Dermis microvascular lymphatic vessel endothelial cell (primary cell): ENCODE data around the gene KIF16B. TPM values are rescaled to one million over a fixed set of nuclear protein-coding genes. Genes with fewer than 3 reads are reported as not detected.
"Not testable (repeated sequence)": the region's sequence is repeated elsewhere in the genome, so short reads cannot be mapped to it uniquely, and the experiment has no call there.

Experiments used
- DNase-seq, 2 donors: peaks; one replicate each; pipeline versions ENCODE4 v3.0.0 to v3.0.0-alpha.2; 2010; ENCODE audit warnings: low read depth in 2 of 2
- total RNA-seq: library from RNA; depleted of rRNA; stranded (reverse); fragments of >200 nt; gene quantifications from 2 replicates; pipeline ENCODE4 v1.2.1, GENCODE V29; 2014

KIF16B gene
- total RNA-seq, 1 donor from 2014 or later = 8.1 TPM

DNA sequence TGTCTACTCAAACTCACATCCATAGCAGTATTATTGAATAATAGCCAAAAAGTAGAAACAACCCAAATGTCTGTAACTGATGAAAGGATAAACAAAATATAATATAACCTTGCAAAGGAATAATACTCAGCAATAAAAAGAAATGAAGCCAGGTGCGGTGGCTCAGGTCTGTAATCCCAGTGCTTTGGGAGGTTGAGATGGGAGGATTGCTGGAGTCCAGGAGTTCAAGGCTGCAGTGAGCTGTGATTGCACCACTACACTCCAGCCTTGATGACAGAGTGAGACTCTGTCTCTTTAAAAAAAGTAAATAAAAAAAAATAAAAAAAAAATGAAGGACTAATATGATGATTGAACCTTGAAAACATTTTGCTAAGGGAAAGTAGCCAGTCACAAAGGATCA lies 22.1 kb upstream of the KIF16B start:
- no peak for DNase-seq

DNA sequence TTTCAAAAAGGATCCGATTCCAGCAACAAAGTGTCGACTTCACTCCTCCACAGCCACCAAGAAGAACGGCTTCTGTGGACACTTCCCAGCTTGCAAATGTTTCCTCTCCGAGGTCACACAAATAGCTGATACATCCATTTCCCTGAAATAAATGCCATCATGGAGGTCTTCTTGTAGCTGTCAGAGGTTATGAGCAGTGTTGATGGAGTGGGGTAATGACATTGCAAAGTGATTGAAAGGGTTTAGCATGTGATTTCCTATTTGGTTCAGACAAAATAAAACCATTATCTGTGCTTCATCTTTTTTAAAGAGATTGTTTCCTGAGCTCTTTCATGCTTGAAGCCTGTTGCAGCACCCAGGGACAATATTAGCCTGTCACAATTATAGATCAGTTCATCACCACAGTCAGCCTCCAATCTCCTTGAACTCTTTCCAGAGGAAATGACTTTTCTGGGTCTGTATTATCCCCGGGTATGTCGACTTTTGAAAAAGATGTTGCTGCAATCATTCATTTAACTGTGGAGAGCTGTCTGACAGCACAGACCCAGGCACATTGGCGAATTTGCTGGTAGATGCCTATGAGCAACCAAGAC lies 16.9 kb upstream of the KIF16B start:
- DNase-seq = no peak

DNA sequence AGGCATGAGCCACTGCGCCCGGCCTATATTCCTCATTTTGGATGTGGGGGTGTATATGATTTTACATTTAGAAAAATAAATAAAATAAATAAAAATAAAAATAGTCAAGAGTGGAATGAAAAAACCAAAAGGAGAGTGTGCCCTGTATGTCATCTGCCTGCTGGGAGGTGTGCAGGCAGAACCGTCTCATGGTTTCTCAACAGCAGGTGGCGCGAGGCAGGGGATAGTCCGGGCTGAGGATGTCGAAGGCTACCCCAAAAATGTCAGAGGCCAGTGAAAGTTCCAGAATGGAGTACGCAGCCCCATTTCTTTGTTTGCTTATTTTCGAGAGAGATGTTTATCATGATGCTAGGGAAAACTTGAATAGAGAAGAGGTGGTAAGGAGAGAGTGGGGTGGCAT lies 16.4 kb upstream of the KIF16B start:
- no peak for DNase-seq

DNA sequence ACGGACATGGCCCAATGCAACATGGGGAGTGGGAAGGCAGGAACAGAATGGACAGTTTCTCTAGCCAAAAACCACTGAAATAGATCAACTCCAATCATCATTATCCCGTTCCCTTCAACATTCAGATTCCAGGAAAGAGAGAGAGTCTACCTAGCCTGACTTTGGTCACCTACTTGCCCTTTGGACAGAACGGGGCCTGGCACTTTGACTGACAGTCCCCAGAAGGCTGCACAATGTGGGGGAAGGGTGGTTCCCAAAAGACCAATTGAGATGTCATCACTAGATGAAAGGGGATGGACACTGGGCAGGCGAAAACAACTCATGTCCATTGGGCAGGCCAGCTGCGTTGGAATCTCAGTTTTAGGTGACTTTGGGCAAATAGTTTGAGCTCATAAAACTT lies 15.0 kb upstream of the KIF16B start:
- no peak for DNase-seq

DNA sequence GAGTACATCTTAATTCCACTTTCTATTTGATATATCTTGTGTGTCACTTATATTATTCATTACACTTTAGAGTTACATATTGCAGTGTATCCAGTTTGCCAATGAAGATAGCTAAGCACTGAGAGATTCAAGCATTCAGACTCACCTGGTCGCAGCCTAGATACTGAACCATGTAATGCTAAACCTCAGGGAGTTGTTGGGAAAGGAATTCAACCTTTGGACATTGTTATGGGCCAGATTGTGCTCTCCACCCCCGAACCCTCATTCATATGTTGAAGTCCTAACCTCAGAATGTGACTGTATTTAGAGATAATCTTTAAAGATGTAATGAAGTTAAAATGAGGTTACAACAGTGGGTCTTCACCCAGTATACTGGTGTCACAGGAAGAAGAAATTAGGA lies 13.8 kb upstream of the KIF16B start:
- no peak for DNase-seq

DNA sequence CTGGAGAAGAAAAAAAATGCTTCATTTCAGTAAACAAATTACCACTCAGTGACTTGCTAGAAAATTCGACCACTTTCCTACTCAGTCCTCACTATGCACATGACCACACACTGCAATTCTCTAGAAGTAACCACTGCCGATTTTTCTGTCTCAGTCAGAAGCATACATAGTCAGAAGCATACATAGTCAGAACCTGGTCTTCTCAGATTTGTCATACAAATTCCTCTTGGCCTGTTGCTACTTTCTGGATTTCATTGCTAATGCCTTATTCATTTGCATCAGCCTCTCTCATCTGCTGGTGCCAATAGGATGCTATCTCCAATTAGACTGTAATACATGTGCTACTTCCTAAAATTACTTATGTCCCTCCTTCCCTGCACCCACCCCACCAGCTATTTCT lies 10.2 kb upstream of the KIF16B start:
- no peak for DNase-seq

DNA sequence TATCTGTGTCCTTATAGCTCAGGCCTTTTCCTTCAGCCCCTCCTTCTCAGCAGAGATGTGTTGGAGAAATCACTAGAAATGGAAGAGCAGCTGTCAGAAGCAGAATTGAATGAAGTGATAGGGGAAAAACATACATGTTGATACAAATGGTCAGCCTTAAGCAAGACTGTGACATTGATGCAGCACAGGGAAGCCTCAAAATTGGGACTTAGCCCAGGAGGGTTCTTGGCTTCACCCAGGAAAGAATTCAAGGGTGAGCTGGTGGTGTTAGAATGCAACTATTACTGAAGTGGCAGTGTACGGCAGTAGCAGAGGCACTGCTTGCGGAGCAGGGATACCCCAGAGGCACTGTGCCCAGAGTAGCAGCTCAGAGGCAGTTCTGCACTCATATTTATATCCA lies 8.0 kb upstream of the KIF16B start:
- no peak for DNase-seq

DNA sequence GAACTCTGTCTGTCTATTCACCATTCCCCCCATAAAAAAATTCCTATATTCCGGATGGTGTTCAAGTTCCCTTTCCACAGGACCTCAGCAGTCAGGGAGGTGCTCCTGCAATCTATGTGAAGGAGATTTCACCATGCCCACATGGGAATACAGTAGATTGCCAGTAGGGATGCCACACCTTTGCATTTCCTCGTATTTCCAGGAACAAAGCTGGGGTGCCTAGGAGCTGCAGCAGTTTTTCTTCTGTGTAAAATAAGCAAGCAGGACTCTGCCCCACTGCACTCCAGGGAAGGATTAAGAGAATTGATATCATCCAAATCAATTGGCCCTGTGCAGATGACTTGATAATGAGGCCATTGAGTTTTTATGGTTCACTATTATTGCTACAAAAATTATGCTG lies 7.4 kb upstream of the KIF16B start:
- DNase-seq = no peak

DNA sequence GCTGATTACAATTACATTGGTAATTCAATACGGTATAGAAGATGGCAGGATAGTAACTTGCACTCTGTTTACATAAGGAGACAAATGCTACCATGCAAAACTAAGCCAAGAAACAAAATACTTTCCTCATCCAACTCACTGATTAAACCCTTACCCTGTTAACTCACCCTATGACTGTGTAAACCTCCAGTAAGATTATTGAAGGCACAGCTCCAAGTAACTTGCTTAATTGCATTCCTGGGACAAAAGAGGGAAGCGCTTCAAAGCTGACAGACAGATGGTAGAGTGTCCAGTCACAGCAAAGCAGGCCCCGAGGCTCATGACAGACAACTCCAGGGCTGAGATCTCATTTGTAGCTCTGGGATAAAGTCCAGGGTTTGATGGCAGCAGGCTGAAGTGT lies 6.9 kb upstream of the KIF16B start:
- no peak for DNase-seq

DNA sequence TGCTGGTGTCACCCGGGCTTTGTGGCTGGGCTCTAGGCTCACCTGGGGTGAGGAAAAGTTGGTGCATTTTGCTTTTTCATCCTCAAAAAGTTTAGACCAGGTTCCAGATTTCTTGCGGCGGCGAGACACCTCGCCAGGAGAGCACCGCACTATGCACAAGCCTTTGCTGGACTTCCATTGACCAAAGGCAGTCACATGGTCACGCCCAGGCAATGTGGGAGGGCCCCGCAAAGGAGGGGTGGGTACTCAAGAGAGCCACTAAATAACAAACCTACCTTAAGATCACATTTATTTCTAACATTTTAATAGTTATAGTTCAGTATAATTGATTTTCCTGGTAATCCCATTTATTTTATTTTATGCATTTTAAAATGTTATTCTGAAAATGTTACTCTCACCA lies 3.0 kb upstream of the KIF16B start:
- DNase-seq = no peak

DNA sequence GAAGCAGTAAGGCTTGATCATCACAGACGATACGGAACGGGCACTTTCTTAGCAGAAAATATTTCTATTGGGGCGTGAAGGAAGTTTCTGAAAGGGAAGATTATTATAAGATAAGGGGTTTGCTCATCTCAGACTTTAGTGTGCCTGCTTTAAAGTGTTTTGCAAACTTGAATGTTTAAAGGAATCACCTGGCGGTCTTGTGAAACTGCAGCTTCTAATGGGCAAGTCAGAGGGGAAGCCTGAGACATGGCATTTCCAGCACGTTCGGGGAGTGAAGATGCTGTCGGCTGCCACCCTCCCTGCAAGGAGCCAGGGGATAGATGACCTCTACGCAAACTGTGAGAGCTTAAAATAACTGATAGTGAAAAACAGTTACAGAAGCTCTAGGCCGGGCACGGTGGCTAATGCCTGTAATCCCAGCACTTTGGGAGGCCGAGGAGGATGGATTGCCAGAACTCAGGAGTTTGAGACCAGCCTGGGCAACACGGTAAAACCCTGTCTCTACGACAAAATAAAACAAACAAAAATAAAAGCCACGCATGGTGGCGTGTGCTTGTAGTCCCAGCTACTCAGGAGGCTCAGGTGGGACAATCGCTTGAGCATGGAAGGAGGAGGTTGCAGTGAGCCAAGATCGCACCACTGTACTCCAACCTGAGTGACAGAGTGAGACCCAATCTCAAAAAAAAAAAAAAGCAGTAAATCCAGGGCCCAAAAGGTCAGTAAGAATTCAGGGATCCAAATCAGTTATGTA lies 2.3 kb upstream of the KIF16B start:
- no peak for DNase-seq

DNA sequence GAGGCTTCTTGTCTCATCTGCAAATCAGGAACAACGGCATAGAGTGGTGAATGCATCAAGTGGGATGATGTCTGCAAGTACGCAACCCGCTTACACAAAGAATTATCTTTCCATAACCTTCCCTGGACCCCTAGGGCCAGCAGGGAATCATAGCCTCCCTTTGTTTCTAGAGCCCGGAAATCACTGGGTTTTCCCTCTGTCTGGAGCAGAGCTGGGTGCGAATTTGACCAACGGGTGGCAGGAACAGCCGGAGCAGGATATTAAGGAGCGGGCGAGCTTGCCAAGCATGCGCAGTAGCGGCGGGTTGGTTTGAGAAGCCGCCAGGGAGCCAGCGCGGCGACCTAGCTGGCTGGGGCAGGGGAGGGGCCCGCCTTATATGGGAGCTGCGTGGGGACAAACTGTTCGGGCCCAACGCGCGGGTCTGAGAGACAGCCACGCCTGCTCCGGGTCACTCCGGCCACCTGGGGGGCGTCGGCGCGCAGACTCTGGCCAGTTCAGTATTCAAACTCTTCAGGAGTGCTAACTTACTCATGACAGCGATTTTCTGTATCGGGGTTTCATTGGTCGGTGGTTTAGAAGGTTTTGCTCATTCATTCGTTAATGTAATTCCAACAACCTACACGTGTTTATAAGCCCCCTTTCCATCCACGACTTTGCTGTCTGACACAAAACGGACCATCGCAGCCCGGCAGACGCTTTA lies 1.6 kb upstream of the KIF16B start:
- peak; percentile 45 to 74 for DNase-seq

DNA sequence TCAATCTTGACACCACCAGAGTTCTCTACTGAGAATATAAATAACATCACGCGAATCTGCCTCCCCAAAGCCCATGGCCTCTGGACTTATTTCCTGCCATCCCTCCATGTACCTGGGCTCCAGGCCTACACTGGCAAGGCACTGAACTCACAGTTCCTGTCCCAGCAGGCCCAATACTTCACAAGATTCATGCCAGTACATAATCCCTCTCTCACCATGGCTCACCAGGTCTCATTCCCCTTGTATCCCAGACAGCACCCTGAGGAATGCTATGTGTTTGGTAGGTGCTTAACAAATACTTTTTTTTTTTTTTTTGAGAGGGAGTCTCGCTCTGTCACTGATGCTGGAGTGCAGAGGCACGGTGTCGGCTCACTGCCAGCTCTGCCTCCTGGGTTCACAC lies 1.9 kb downstream of the KIF16B start:
- no peak for DNase-seq

DNA sequence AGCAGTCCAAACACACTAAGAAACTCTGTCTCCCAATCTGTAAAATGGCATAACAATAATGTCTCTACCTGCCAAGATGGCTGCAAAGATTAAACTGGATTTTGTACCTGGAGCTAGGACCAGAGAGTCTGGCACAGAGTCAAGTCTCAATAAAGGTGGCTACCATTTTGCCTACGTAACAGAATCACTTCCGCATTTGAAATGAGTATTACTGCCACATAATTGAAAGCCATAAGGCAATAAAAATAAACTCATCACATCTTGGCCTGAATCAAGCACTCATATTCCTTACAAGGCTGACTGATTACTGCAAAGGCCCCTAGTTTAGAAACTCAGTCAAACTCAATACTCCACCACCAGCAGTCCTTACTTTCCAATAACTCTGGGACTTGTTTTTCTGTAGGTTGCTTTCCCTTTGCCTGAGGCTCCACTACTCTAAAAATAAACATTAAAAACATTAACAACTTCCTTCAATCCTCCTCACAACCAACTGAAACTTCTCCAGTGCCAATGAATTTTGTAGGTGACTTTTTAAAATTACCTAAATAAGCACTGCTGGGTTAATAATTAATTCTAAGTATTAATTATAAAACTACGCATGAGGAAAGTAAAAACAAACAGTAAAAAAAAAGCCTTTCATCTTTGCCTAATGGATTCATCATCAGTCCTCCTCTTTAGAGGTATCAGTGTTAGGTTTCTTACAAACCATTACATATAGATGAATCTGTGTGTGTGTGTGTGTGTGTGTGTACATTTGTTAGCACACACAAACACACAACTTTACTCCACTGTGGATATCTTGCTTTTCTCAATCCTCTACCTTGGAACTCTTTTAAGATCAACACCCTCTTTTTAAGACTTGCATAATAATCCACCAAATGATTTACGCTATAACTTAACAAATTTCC lies 3.7 kb downstream of the KIF16B start:
- no peak for DNase-seq

DNA sequence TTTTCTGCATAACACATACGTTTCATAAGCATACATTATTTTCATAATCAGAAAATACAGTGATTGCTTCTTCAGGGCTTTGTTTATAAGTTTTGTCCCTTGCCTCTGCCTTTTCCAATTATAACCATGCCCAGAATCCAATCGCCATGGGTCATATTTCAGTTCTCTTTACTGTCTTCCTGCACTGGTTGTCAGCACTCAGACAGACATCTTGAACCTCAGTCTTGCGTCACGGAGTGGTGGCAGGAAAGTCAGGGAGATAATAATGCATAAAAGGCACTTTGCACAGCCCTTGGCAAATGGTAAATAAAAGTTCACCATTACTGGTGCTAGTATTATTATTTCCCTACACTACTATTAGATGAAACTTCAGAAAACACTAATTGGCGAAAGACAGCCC lies 7.2 kb downstream of the KIF16B start:
- DNase-seq = no peak

DNA sequence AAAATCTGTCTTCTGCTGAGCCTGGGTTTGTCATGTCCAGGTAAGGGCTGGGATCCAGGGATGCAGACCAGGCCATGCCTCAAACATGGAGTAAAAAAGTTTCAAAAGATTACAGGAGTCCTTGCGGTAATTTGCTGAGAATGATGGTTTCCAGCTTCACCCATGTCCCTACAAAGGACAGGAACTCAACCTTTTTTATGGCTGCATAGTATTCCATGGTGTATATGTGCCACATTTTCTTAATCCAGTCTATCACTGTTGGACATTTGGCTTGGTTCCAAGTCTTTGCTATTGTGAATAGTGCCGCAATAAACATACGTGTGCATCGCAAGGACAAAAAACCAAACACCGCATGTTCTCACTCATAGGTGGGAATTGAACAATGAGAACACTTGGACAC lies 9.2 kb downstream of the KIF16B start:
- not testable (repeated sequence) for DNase-seq

DNA sequence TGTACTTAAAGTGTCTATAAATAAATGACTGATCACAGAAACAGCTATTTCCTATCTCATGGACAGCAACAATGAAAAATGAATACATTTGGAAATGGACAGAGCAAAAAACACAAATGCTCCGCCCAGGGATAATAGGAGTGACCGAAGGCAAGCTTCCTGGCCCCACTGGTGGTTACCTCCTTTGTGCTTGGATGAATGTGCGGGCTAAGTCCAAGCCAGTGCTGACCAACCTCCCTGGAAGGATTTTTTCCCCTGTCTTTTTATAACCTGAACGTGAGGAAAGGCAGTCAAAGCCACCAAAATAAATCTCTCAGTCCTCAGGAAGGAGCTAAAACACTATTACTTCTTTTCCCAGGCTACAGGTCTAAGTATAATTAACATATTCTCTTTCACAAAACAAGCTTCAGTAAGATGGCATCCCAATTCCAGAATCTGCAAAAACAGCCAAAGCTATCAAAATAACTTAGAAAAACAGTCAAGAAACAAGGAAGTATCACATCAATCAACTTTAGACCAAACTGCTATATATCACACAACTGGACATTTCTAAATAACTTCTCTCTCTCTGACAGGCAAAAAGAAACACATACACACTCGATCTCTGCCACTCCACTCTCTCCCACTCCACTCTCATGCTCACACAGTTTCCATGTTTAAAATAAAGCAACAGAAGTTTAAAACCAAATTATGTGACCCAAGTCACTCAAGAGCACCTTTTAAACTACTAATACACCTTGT lies 10.0 kb downstream of the KIF16B start:
- no peak for DNase-seq

DNA sequence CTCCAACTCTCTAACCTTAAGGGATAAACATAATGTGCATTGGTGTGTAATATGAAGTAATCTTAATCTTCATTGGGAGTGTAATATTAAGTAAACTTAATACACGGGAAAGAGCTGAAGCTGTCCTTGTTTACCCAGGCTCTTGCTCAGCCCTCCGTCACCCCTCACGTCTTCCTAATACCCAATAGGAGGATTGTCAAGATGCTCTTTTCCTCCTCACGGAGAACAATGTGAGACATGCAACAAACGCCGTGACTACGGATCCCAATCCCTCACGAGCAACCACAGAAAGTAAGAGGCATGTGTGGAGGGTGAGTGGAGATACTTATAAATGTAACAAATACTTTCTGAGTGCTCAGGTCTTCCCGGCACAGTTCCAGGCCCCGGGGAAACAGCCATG lies 11.0 kb downstream of the KIF16B start:
- DNase-seq = no peak

DNA sequence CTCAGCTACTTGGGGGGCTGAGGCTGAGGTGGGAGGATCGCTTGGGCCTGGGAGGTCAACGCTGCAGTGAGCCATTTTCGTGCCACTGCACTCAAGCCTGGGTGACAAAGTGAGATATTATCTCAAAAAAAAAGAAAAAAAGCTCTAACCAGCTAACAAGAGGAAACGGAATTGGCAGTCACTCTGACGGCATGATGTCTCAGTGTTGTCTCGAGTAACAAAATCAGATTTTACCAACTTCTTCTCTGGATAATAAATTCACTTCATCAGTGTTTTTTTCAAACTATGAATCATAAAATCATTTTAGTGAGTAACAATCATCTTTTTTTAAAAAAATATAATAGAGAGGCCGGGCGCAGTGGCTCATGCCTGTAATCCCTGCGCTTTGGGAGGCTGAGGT lies 12.6 kb downstream of the KIF16B start:
- DNase-seq = no peak

DNA sequence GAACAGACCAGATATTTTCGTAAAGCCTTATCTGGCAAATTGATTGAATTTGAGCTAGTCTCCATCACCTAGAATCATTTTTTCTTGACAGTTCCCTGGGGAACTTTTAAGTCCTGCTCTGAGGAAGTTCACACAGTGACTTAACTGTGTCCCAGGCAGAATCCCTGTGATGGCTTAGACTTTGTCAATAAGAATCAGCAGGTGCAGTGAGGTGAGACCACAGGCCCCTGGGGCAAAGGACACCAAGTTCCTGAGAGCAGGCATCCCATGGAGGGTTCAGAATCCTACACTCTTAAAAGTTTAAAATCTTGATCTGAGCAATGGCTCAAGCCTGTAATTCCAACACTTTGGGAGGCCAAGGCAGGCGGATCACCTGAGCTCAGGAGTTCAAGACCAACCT lies 13.0 kb downstream of the KIF16B start:
- DNase-seq = no peak

DNA sequence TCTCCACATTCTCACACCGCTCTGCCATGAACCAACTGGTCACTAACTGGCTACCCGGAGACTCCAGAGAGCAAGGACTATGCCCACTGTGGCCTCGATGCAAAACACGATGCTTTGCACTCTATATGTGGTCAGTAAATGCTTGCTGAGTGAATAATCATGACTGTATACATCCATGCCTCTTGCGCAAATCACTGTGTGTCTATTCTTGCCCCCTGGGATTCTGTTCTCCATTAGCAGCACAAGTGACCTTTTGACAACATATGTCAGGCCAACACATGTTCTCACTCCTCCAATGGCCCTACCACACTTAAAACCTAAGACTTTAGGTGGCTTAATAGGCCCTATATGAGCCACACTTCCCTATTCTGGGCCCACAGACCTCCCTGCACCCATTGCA lies 16.9 kb downstream of the KIF16B start:
- DNase-seq = no peak
